ENCODE measurements around the gene STX8. TPM values are rescaled to one million over a fixed set of nuclear protein-coding genes. Genes with fewer than 3 reads are reported as not detected.
A peak's percentile ranks its signal among the peaks of the same experiment; 100 is the strongest.

Gene STX8
- total RNA-seq, 1 experiment from 2014 or later, result 109 TPM

DNA sequence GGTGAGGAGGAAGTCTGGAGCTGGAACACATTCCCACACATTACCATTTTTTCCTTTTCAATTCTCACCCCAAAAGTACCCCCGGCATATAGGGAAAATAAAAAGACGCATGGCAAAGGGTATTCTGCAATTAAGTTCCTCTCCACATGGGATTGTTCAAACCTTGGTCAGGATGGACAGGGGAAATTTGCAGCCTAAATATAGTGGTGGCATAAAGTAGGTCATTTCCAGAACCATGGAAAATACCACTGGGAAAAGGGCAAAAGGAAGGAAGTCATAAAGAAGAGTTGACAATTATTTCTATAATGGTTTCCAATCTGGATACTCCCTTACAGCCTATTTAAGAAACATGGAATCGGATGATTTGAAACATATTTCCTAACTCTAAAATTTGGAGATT is 135.8 kb downstream of the STX8 start:
- DNase-seq (ENCODE audit: low read depth in 1 of 2, low spot score in 2 of 2), result no peak
- Histone ChIP-seq H3K36me3 (no peaks in the 10 kb centered on the region), H3K4me1 (replicated peaks) (peaks cover 4% of the 10 kb centered on the region; the same call in 1 of the 2 replicates)

DNA sequence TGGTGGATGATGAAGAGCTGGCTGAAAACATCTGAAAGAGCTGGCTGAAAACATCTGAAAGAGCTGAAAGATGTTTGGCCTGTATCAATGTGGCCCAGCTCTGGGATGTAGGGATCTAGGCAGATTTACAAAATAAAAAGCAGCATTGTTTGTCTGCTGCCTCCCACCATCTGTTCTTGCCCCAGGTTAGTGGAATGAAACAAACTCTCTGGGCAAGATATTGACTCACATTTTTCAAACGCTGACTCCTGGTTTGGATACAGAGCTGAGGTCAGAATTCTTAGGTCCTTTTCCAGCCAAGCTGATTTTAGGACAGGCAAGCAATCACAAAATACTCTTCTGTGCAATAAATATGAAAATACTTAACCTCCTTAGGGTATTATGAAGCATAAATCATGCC is 139.0 kb downstream of the STX8 start:
- H3K36me3 ChIP-seq, result no peaks in the 10 kb centered on the region
- H3K27ac ChIP-seq, result no peak overlapping the region
- H3K4me3 ChIP-seq, result no peak overlapping the region
- DNase-seq (ENCODE audit: low read depth in 1 of 2, low spot score in 2 of 2), result no peak
- no peaks in the 10 kb centered on the region for H3K9me3 ChIP-seq (replicated peaks)
- peaks cover 18% of the 10 kb centered on the region for H3K4me1 ChIP-seq (replicated peaks)
- no peaks in the 10 kb centered on the region for H3K27me3 ChIP-seq (replicated peaks)

More for the DNA sequence above, 135.8 kb downstream of the STX8 start:
- H3K9me3 ChIP-seq (replicated peaks), result no peaks in the 10 kb centered on the region
- H3K27me3 ChIP-seq (replicated peaks), result no peaks in the 10 kb centered on the region
- H3K27ac ChIP-seq, result no peak overlapping the region
- H3K4me3 ChIP-seq, result no peak overlapping the region

DNA sequence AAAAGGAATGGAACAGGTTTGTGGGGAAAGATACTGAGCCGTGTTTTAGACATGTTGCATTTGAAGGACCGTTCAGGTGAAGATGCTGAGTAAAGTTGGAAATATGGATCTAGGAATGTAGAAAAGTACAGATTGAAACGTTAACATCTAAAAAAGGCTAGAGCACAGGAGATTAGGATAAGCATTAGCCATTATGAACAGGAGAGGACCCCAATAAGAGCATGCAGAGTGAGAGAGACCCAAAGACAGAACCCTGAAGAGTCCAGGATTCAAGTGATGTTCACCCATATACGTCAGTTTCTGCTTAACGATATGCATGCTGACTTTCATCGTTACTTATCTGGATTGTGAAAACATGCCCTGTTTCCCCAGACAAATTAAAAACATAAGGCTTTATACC is 140.5 kb downstream of the STX8 start:
- Histone ChIP-seq H3K4me3 (no peak overlapping the region), H3K27ac (no peak overlapping the region), H3K9me3 (replicated peaks) (no peaks in the 10 kb centered on the region), H3K4me1 (replicated peaks) (peaks cover 20% of the 10 kb centered on the region), H3K27me3 (replicated peaks) (no peaks in the 10 kb centered on the region), H3K36me3 (no peaks in the 10 kb centered on the region)
- no peak for DNase-seq (ENCODE audit: low read depth in 1 of 2, low spot score in 2 of 2)

DNA sequence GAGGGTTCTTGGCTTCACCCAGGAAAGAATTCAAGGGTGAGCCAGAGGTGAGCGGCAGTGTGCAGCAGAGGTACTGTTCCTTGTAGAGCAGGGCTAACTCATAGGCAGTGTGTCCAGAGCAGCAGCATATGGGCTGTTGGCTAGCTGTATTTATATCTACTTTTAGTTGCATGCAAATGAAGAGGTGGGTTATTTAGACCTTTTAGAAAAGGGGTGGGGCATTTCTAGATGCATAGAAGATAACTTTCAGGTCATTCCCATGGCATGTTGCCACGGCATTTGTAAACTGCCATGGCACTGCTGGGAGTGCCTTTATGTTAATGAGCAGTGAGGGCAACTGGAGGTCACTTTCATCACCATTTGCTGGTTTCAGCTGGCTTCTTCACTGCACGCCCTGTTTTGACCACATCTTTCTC is 141.0 kb downstream of the STX8 start:
- no peaks in the 10 kb centered on the region for H3K36me3 ChIP-seq
- H3K27me3 ChIP-seq (replicated peaks), result no peaks in the 10 kb centered on the region
- H3K27ac ChIP-seq, result no peak overlapping the region
- no peak overlapping the region for H3K4me3 ChIP-seq
- H3K9me3 ChIP-seq (replicated peaks), result no peaks in the 10 kb centered on the region
- peaks cover 20% of the 10 kb centered on the region for H3K4me1 ChIP-seq (replicated peaks)
- no peak for DNase-seq (ENCODE audit: low read depth in 1 of 2, low spot score in 2 of 2)

DNA sequence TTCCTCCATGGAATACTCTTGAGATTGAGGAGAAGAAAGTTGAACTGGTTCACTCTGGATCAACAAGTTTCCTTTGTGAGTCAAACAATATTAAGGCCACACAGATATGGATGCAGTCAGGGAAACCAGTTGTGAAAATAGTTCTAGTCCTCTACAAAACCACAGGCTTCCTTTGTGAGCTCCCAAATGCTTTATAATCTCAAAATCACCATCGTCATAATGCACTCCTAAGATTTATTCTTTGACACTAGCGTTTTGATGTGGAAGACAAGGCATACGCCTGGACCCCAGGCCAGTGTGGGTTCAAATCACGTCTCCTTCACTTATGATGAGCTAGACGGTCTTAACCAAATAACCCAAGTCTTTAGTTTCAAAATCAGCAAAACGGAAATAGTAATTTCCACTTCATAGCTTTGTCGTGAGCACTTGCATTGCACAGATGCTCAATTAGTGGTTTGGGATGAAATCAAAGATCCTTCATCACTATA is 142.6 kb downstream of the STX8 start:
- Histone ChIP-seq H3K36me3 (no peaks in the 10 kb centered on the region), H3K4me1 (replicated peaks) (peaks cover 20% of the 10 kb centered on the region), H3K9me3 (replicated peaks) (no peaks in the 10 kb centered on the region), H3K4me3 (no peak overlapping the region), H3K27me3 (replicated peaks) (no peaks in the 10 kb centered on the region), H3K27ac (no peak overlapping the region; the same call in 1 of the 2 replicates)
- no peak for DNase-seq (ENCODE audit: low read depth in 1 of 2, low spot score in 2 of 2)

DNA sequence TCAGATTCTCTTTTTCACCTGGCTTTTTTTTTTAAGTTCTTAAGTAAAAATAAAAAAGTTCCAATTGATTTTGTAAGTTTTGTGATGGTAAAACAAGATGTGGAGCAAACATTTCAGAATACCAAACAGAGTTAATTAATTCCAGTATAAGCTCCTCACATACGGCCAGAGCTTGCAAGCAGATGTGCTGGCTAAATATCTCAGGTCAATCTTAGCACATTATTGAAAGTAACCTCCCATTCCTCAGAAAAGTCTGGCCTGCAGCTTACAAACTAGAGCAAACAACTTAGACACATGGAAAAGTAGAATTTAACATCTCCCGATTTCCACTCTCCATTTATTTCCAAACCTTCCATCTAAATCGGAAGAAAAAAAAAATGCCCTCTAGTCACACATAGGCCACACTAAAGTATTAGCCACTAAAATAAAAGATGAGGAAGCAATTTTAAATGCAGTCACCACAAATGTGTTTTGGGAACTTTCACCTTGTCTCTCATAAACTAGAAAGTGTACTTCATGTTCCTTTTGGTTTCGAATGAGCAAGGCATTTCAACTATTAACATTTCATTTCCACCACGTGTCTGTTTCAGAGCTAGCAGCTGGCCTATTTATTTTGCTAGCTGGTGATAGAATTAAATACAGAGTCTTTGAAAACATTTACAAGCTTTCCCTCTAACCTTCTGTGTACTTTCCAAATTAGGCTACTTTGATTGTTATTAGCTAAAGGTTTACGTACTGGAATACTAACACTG is 143.3 kb downstream of the STX8 start:
- H3K4me3 ChIP-seq, result no peak overlapping the region
- no peaks in the 10 kb centered on the region for H3K9me3 ChIP-seq (replicated peaks)
- H3K27ac ChIP-seq, result no peak overlapping the region; the same call in 1 of the 2 replicates
- DNase-seq (ENCODE audit: low read depth in 1 of 2, low spot score in 2 of 2), result peak in 1 of 2 experiments; percentile 1
- H3K27me3 ChIP-seq (replicated peaks), result no peaks in the 10 kb centered on the region
- peaks cover 20% of the 10 kb centered on the region for H3K4me1 ChIP-seq (replicated peaks)
- no peaks in the 10 kb centered on the region for H3K36me3 ChIP-seq

DNA sequence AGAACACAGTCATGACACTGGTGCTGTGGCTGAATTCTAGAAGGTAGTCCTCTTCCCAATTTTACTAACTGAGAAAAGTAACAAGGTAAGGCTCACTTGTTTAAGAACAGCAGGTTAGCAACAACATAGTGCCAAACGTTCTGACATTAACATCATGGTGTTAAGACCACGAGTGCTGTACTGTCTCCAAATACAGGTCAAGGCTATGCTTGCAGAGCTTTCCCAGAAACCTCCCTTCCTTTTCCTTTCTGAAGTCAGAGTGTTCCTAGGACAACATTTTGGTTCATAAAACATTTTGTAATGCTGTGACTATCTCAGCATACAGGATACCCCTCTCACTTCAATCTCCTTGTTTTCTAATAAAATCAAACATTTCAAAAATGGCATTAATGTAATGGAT is 144.0 kb downstream of the STX8 start:
- Histone ChIP-seq H3K27me3 (replicated peaks) (no peaks in the 10 kb centered on the region), H3K4me1 (replicated peaks) (peaks cover 20% of the 10 kb centered on the region), H3K36me3 (no peaks in the 10 kb centered on the region), H3K4me3 (no peak overlapping the region), H3K9me3 (replicated peaks) (no peaks in the 10 kb centered on the region), H3K27ac (no peak overlapping the region)
- DNase-seq (ENCODE audit: low read depth in 1 of 2, low spot score in 2 of 2), result no peak

DNA sequence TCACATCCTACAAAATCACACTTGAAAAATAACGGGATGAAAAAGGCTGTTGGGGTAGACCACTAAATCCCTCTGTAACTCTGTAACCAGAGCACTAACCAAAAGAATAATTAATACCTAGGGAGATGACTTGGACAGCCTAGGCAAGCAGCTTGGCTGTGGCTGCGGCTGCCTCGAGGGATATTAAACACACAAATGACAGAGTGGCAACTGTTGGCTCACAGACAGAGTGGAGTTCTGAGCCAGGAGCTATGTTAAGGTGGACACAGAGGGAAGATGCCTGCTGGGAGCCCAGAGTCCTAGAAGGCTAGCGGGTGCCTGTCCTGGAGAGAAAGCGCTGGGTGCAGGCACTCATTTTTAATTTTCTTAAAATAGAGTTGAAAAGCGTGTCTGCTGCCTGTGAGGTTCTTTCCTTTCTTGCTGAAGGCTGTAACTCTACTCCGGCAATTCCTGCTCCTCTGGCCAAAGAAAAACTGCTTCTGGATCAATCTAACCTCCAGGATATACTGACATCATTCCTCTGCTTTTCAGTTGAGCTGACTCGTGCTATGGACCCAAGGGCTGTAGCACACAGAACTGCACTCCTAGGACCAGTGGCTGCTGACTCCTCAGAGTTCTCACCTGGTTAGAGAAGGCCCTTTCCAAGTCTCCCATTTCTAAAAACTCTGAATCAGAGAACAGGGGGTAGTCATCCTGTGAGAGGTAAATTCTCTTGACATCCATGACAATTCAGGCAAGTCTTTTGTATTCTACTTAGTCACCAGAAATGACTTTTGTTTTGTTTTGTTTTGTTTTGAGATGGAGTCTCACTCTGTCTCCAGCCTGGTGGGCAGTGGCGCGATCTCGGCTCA is 147.9 kb downstream of the STX8 start:
- Histone ChIP-seq H3K27me3 (replicated peaks) (no peaks in the 10 kb centered on the region), H3K9me3 (replicated peaks) (no peaks in the 10 kb centered on the region), H3K4me1 (replicated peaks) (peaks cover 13% of the 10 kb centered on the region), H3K27ac (no peak overlapping the region), H3K4me3 (no peak overlapping the region), H3K36me3 (no peaks in the 10 kb centered on the region)
- DNase-seq (ENCODE audit: low read depth in 1 of 2, low spot score in 2 of 2), result no peak

DNA sequence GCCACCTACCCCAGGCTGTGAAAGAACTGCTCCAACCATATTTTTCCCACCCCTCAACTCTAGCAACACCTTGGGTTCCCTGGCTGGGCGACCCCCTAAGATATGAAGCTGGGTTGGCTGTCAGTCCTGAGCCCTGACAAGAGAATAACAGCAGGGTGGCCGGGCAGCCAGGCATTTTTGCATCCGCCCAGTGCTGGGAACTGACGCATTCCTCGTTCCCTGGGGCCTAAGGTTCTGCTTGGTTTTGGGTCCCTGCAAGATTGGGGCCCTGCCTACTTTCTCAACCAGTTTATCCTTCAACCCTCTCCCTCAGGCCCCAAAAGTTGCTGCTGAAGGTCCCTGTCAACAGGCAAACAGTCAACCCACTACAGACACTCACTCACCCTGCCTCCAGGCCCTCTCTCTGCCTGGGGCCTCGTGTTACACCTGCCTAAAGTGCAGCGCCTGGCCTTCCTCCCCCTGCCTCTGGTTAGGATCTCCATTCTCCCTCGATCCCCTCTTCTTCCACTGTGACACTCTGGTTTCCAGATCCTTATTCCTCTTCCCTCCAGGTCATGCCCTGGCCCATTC is 151.5 kb downstream of the STX8 start:
- Histone ChIP-seq H3K27me3 (replicated peaks) (no peaks in the 10 kb centered on the region), H3K4me1 (replicated peaks) (no peaks in the 10 kb centered on the region), H3K9me3 (replicated peaks) (no peaks in the 10 kb centered on the region), H3K4me3 (no peak overlapping the region), H3K36me3 (no peaks in the 10 kb centered on the region), H3K27ac (no peak overlapping the region)
- no peak for DNase-seq (ENCODE audit: low read depth in 1 of 2, low spot score in 2 of 2)

DNA sequence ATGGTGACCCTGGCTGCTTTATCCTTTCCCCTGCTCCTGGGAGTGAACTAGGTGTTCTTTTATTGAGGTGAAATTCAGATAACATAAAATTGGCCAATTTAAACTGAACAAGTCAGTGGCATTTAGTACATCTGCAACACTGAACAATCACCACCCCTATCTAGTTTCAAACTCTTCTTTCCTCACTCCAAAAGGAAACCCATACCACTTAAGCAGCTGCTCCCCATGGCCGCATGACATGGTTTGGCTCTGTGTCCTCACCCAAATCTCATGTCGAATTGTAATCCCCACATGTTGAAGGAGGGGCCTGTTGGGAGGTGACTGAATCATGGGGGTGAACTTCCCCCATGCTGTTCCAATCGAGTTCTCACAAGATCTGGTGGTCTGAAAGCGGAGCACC is 154.1 kb downstream of the STX8 start:
- Histone ChIP-seq H3K4me1 (replicated peaks) (no peaks in the 10 kb centered on the region), H3K9me3 (replicated peaks) (no peaks in the 10 kb centered on the region), H3K36me3 (no peaks in the 10 kb centered on the region), H3K27me3 (replicated peaks) (no peaks in the 10 kb centered on the region), H3K27ac (no peak overlapping the region), H3K4me3 (no peak overlapping the region)
- DNase-seq (ENCODE audit: low read depth in 1 of 2, low spot score in 2 of 2), result no peak

DNA sequence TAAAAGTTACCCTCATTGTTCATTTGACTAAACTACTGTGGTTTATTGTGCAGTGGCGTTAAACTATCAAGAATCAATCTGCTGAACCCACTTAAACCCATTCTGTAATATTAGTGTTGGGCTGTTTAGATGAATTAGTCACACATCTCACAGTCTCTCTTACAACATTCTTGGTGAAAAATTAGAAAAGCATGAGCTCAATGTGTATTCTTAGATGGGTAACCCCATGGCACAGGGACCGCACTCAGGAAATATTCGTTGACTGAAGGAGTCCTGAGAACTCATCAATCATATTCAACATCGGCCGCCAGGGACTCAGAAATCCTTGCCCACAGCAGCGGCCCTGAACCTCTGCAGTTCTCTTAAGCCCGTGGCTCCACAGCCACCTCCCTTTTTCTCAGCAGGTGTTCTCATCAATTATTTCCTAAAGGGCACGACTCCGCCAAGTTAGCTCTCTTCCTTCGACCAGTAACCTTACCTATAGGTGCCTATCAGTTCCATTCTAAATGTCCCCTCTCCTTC is 155.6 kb downstream of the STX8 start:
- no peak overlapping the region for H3K27ac ChIP-seq
- no peak overlapping the region for H3K4me3 ChIP-seq
- DNase-seq (ENCODE audit: low read depth in 1 of 2, low spot score in 2 of 2), result no peak
- H3K4me1 ChIP-seq (replicated peaks), result no peaks in the 10 kb centered on the region
- H3K27me3 ChIP-seq (replicated peaks), result no peaks in the 10 kb centered on the region
- H3K9me3 ChIP-seq (replicated peaks), result no peaks in the 10 kb centered on the region
- no peaks in the 10 kb centered on the region for H3K36me3 ChIP-seq

DNA sequence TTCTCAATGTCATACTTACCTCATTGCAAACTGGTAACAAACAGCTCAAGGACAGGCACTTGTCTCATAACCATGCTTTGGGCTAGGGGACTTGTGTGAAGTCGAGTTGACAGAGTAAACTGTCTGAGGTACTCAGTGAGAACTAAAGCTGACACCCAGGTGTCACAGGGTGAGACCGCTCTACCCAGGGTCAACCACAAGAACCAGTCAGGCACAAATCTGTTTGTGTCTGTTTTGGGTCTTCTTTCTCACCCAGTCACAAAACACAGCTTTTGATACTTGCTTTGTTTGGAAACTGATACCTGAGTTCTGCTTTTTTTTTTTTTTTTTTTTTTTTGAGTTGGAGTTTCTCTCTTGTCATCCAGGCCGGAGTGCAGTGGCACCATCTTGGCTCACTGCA is 161.1 kb downstream of the STX8 start:
- no peaks in the 10 kb centered on the region for H3K36me3 ChIP-seq
- no peak overlapping the region for H3K4me3 ChIP-seq
- H3K9me3 ChIP-seq (replicated peaks), result no peaks in the 10 kb centered on the region
- H3K27ac ChIP-seq, result no peak overlapping the region
- H3K27me3 ChIP-seq (replicated peaks), result no peaks in the 10 kb centered on the region
- no peaks in the 10 kb centered on the region; the same call in 1 of the 2 replicates for H3K4me1 ChIP-seq (replicated peaks)
- DNase-seq (ENCODE audit: low read depth in 1 of 2, low spot score in 2 of 2), result no peak

DNA sequence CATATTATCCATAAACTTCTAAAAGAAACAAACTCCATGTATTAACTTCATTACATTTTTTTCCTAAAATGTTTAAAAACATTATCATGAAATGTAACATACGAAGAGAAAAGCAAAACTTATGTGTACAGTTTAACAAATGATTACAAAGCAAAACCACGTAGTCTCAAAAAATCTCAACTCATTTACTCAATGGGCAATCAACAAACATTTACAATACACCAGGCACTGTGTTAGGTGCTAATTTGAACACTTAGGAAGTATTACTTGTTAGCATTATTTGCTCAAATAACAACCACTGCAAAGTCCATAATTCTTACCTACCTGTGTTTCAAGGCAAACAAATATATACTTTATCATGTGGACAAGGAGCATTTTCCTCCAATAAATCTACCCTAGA is 164.9 kb downstream of the STX8 start:
- H3K27me3 ChIP-seq (replicated peaks), result no peaks in the 10 kb centered on the region
- no peaks in the 10 kb centered on the region for H3K36me3 ChIP-seq
- DNase-seq (ENCODE audit: low read depth in 1 of 2, low spot score in 2 of 2), result no peak
- no peak overlapping the region for H3K27ac ChIP-seq
- peaks cover 27% of the 10 kb centered on the region for H3K4me1 ChIP-seq (replicated peaks)
- H3K4me3 ChIP-seq, result no peak overlapping the region
- no peaks in the 10 kb centered on the region for H3K9me3 ChIP-seq (replicated peaks)

DNA sequence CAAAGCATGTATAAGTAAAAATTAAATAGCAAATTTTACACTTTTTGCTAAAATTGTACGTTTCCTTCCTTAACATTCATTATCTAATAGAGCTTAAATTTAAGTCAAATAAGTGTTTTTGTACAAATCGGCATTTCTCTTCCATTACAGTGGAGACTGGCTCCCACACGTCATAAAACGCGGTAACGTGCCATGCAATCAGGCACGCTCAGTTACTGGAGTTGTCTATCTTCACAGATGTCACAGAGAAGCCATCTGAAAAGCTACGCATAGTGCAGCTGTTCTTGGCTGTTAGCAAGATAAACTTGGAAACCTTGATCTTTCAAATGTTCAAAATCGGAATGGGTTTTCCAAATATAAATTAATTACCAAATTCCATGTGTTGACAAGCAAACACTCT is 165.3 kb downstream of the STX8 start:
- H3K36me3 ChIP-seq, result no peaks in the 10 kb centered on the region
- no peak overlapping the region for H3K4me3 ChIP-seq
- peaks cover 28% of the 10 kb centered on the region for H3K4me1 ChIP-seq (replicated peaks)
- no peak for DNase-seq (ENCODE audit: low read depth in 1 of 2, low spot score in 2 of 2)
- H3K9me3 ChIP-seq (replicated peaks), result no peaks in the 10 kb centered on the region
- no peaks in the 10 kb centered on the region for H3K27me3 ChIP-seq (replicated peaks)
- no peak overlapping the region for H3K27ac ChIP-seq
